ENCODE data around the gene YEATS4. TPM values are rescaled to one million over a fixed set of nuclear protein-coding genes. Genes with fewer than 3 reads are reported as not detected.

YEATS4 gene
- total RNA-seq, 4 donors from 2014 or later = 4.4 to 32.2 (median 7.9) TPM

GRCh38 chr12:69321351-69321750, 38.2 kb upstream of the YEATS4 start:
- Histone ChIP-seq H3K36me3 (no peaks in the 10 kb centered on the region), H3K9me3 (no peaks in the 10 kb centered on the region), H3K4me1 (peaks cover 0 to 4% (median 0%) of the 10 kb centered on the region in 4 donors), H3K27ac (no peak overlapping the region), H3K27me3 (no peaks in the 10 kb centered on the region), H3K4me3 (no peak overlapping the region)
- no peak for DNase-seq
- whole genome bisulfite sequencing, 2 donors (ENCODE audit: low coverage in 1 of 2) = 91 to 100% methylated on average over 1 of the region's 1 CpG
- intact Hi-C loops (cut with DNase I; ENCODE audit: low total_unique reads) = no loop called here
- TF ChIP-seq EP300 (IDR thresholded peaks at IDR 0.05; ENCODE audit: low read depth) (no peak), POLR2A (IDR thresholded peaks at IDR 0.05) (no peak), POLR2AphosphoS5 (IDR thresholded peaks at IDR 0.05) (no peak), CTCF (IDR thresholded peaks at IDR 0.05) (no peak)
- in situ Hi-C loops (cut with MboI; ENCODE audit: low pct_ligation_motif_present in 1 of 4, low pct_unique_long_range_greater_than_20kb in 1 of 4, low sequenced_read_pairs in 3 of 4) = no loop called here

GRCh38 chr12:69324797-69325466, 34.6 kb upstream of the YEATS4 start:
- Histone ChIP-seq H3K4me3 (no peak overlapping the region), H3K9me3 (no peaks in the 10 kb centered on the region), H3K27ac (no peak overlapping the region), H3K4me1 (peaks cover 0 to 14% (median 6%) of the 10 kb centered on the region in 4 donors), H3K27me3 (no peaks in the 10 kb centered on the region), H3K36me3 (no peaks in the 10 kb centered on the region)
- no peak for DNase-seq
- intact Hi-C loops (cut with DNase I; ENCODE audit: low total_unique reads) = no loop called here
- in situ Hi-C loops (cut with MboI; ENCODE audit: low pct_ligation_motif_present in 1 of 4, low pct_unique_long_range_greater_than_20kb in 1 of 4, low sequenced_read_pairs in 3 of 4) = no loop called here
- TF ChIP-seq POLR2AphosphoS5 (IDR thresholded peaks at IDR 0.05) (no peak), CTCF (IDR thresholded peaks at IDR 0.05) (no peak), EP300 (IDR thresholded peaks at IDR 0.05; ENCODE audit: low read depth) (no peak), POLR2A (IDR thresholded peaks at IDR 0.05) (no peak)
- 93% methylated on average over 2 of the region's 2 CpGs; no CpG with 5 or more reads in 1 of the 2 donors for WGBS, 2 donors (ENCODE audit: low coverage in 1 of 2)

- intact Hi-C loops (cut with DNase I; ENCODE audit: low total_unique reads) = no loop called here
- Histone ChIP-seq H3K4me3 (no peak overlapping the region), H3K27ac (no peak overlapping the region), H3K36me3 (no peaks in the 10 kb centered on the region), H3K27me3 (no peaks in the 10 kb centered on the region), H3K4me1 (peaks cover 8 to 44% (median 22%) of the 10 kb centered on the region in 4 donors), H3K9me3 (no peaks in the 10 kb centered on the region)
- in situ Hi-C loops (cut with MboI; ENCODE audit: low pct_ligation_motif_present in 1 of 4, low pct_unique_long_range_greater_than_20kb in 1 of 4, low sequenced_read_pairs in 3 of 4) = no loop called here
- 73 to 75% methylated on average over 3 of the region's 3 CpGs for WGBS, 2 donors (ENCODE audit: low coverage in 1 of 2)
- DNase-seq = no peak
- TF ChIP-seq CTCF (IDR thresholded peaks at IDR 0.05) = no peak
Measured at GRCh38 chr12:69328426-69328825, 31.1 kb upstream of the YEATS4 start.

- no peaks in the 10 kb centered on the region for H3K9me3 ChIP-seq
- intact Hi-C loops (cut with DNase I; ENCODE audit: low total_unique reads) = no loop called here
- in situ Hi-C loops (cut with MboI; ENCODE audit: low pct_ligation_motif_present in 1 of 4, low pct_unique_long_range_greater_than_20kb in 1 of 4, low sequenced_read_pairs in 3 of 4) = no loop called here
- peak; percentile 37 for TF ChIP-seq POLR2A (IDR thresholded peaks at IDR 0.05)
- no peak for TF ChIP-seq CTCF (IDR thresholded peaks at IDR 0.05)
- TF ChIP-seq POLR2AphosphoS5 (IDR thresholded peaks at IDR 0.05) = peak in 1 of 3 donors; percentile 57
- no peak for TF ChIP-seq EP300 (IDR thresholded peaks at IDR 0.05; ENCODE audit: low read depth)
- no peaks in the 10 kb centered on the region for H3K36me3 ChIP-seq
- H3K4me1 ChIP-seq = peaks cover 8 to 43% (median 22%) of the 10 kb centered on the region in 4 donors
- H3K27ac ChIP-seq = peak overlapping the region; percentile 82 to 91 (median 86)
- WGBS, 2 donors (ENCODE audit: low coverage in 1 of 2) = 36 to 38% methylated on average over 7 to 8 of the region's 8 CpGs
- DNase-seq = no peak
- H3K4me3 ChIP-seq = peak overlapping the region in 2 of 4 donors; percentile 45 to 59
- no peaks in the 10 kb centered on the region for H3K27me3 ChIP-seq
Measured at GRCh38 chr12:69329669-69330428, 29.7 kb upstream of the YEATS4 start.

Data from transverse colon (tissue), 4 donors.